ENCODE results near the gene MYO18B. TPM values are rescaled to one million over a fixed set of nuclear protein-coding genes. Genes with fewer than 3 reads are reported as not detected.
"Not testable (repeated sequence)": the region's sequence is repeated elsewhere in the genome, so short reads cannot be mapped to it uniquely, and the experiment has no call there.

The MYO18B gene
- polyA plus RNA-seq, 1 donor (not counting 4 experiments of a cell fraction or from before 2014, with no cell fraction given), result not detected

GRCh38 chr22:25706197-25706596 is 35.8 kb upstream of the MYO18B start:
- Histone ChIP-seq H4K20me1 (ENCODE audit: control insufficient read depth, extremely low read depth, insufficient read depth, low read length) (no peaks in the 10 kb centered on the region), H3K4me2 (ENCODE audit: control insufficient read depth, extremely low read depth, insufficient read depth, low read depth, low read length) (no peak overlapping the region), H3K27ac (ENCODE audit: control insufficient read depth, insufficient read depth, low read length) (no peak overlapping the region), H3K9me3 (ENCODE audit: control insufficient read depth, low read depth, low read length) (no peaks in the 10 kb centered on the region), H2AFZ (ENCODE audit: control insufficient read depth, low read length) (no peak overlapping the region), H3K36me3 (ENCODE audit: control insufficient read depth in 2 of 2, extremely low read depth in 1 of 2, insufficient read depth in 2 of 2, low read length in 2 of 2) (no peaks in the 10 kb centered on the region), H3K4me3 (ENCODE audit: control insufficient read depth in 2 of 3, extremely low read depth in 1 of 3, insufficient read depth in 2 of 3, low read depth in 1 of 3, low read length in 3 of 3) (no peak overlapping the region), H3K9me1 (ENCODE audit: control insufficient read depth, extremely low read depth, insufficient read depth, low read length) (no peaks in the 10 kb centered on the region), H3K79me2 (ENCODE audit: control insufficient read depth, insufficient read depth, low read length) (no peaks in the 10 kb centered on the region), H3K9ac (ENCODE audit: control insufficient read depth, extremely low read depth, insufficient read depth, low read length) (no peak overlapping the region), H3K27me3 (ENCODE audit: control insufficient read depth, extremely low read depth, insufficient read depth, low read length) (no peaks in the 10 kb centered on the region), H3K4me1 (ENCODE audit: control insufficient read depth, extremely low read depth, insufficient read depth, low read length) (peaks cover 8% of the 10 kb centered on the region)
- TF ChIP-seq CTCF (optimal IDR thresholded peaks at IDR 0.05 in 1 of 3, IDR thresholded peaks at IDR 0.05 in 1 of 3, conservative IDR thresholded peaks at IDR 0.05 in 1 of 3; ENCODE audit: extremely low read depth in 1 of 3, insufficient read depth in 2 of 3, low read length in 3 of 3), result no peak
- TF ChIP-seq EZH2 (IDR thresholded peaks at IDR 0.05; ENCODE audit: low read length), result no peak
- no peak for DNase-seq (ENCODE audit: low read depth, low spot score)
- dilution Hi-C loops (cut with MboI; ENCODE audit: extremely low pct_ligation_motif_present, low sequenced_read_pairs), result no loop called here
- FAIRE-seq, result no peak

DNA sequence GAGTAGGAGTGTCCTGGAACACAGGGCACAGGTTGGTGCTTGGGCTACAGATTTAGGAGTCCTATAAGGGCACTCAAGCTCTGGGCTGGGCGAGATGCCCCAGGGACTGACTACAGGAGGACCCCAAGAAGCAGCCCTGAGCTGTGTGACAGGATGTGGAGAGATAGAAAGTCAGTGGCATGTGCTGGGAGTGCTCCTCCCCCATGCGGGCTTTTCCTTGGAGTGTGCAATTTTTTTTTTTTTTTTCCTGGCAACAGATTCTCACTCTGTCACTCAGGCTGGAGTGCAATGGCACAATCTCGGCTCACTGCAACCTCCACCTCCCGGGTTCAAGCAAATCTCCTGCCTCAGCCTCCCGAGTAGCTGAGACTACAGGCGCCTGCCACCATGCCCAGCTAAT is 33.6 kb upstream of the MYO18B start:
- H3K9me1 ChIP-seq (ENCODE audit: control insufficient read depth, extremely low read depth, insufficient read depth, low read length); H3K4me3 ChIP-seq (ENCODE audit: control insufficient read depth in 2 of 3, extremely low read depth in 1 of 3, insufficient read depth in 2 of 3, low read depth in 1 of 3, low read length in 3 of 3); H3K9me3 ChIP-seq (ENCODE audit: control insufficient read depth, low read depth, low read length); H3K27me3 ChIP-seq (ENCODE audit: control insufficient read depth, extremely low read depth, insufficient read depth, low read length); H3K9ac ChIP-seq (ENCODE audit: control insufficient read depth, extremely low read depth, insufficient read depth, low read length); H2AFZ ChIP-seq (ENCODE audit: control insufficient read depth, low read length); H3K79me2 ChIP-seq (ENCODE audit: control insufficient read depth, insufficient read depth, low read length); dilution Hi-C loops (cut with MboI; ENCODE audit: extremely low pct_ligation_motif_present, low sequenced_read_pairs); H4K20me1 ChIP-seq (ENCODE audit: control insufficient read depth, extremely low read depth, insufficient read depth, low read length); DNase-seq (ENCODE audit: low read depth, low spot score); H3K4me2 ChIP-seq (ENCODE audit: control insufficient read depth, extremely low read depth, insufficient read depth, low read depth, low read length); FAIRE-seq; H3K27ac ChIP-seq (ENCODE audit: control insufficient read depth, insufficient read depth, low read length); H3K4me1 ChIP-seq (ENCODE audit: control insufficient read depth, extremely low read depth, insufficient read depth, low read length); H3K36me3 ChIP-seq (ENCODE audit: control insufficient read depth in 2 of 2, extremely low read depth in 1 of 2, insufficient read depth in 2 of 2, low read length in 2 of 2): not testable (repeated sequence)

DNA sequence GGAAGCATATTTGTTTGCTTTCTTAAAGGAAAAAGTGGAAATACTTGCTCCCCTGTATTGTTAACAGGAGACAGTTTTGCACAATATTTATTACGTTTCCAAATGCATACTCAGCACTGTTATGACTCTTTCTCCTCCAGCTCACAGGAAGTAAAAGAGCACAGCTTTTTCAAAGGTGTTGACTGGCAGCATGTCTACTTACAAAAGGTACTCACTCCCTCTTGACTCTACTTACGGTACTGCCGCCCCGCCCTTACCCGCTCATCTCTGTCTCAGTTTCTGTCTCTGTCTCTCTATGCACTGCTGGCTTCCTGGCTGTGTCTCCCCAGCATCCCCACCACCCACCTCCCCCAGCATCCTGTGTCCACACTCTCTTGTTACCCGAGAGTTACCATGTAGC is 32.2 kb upstream of the MYO18B start:
- H2AFZ ChIP-seq (ENCODE audit: control insufficient read depth, low read length), result no peak overlapping the region
- H4K20me1 ChIP-seq (ENCODE audit: control insufficient read depth, extremely low read depth, insufficient read depth, low read length), result no peaks in the 10 kb centered on the region
- H3K9me1 ChIP-seq (ENCODE audit: control insufficient read depth, extremely low read depth, insufficient read depth, low read length), result no peaks in the 10 kb centered on the region
- H3K79me2 ChIP-seq (ENCODE audit: control insufficient read depth, insufficient read depth, low read length), result no peaks in the 10 kb centered on the region
- H3K4me3 ChIP-seq (ENCODE audit: control insufficient read depth in 2 of 3, extremely low read depth in 1 of 3, insufficient read depth in 2 of 3, low read depth in 1 of 3, low read length in 3 of 3), result no peak overlapping the region
- no peak overlapping the region for H3K4me2 ChIP-seq (ENCODE audit: control insufficient read depth, extremely low read depth, insufficient read depth, low read depth, low read length)
- no peak overlapping the region for H3K27ac ChIP-seq (ENCODE audit: control insufficient read depth, insufficient read depth, low read length)
- DNase-seq (ENCODE audit: low read depth, low spot score) (no peak), FAIRE-seq (no peak)
- no peaks in the 10 kb centered on the region for H3K27me3 ChIP-seq (ENCODE audit: control insufficient read depth, extremely low read depth, insufficient read depth, low read length)
- H3K36me3 ChIP-seq (ENCODE audit: control insufficient read depth in 2 of 2, extremely low read depth in 1 of 2, insufficient read depth in 2 of 2, low read length in 2 of 2), result peaks cover 0 to 2% of the 10 kb centered on the region in 2 experiments
- dilution Hi-C loops (cut with MboI; ENCODE audit: extremely low pct_ligation_motif_present, low sequenced_read_pairs), result no loop called here
- TF ChIP-seq EZH2 (IDR thresholded peaks at IDR 0.05; ENCODE audit: low read length) (no peak), CTCF (optimal IDR thresholded peaks at IDR 0.05 in 1 of 3, IDR thresholded peaks at IDR 0.05 in 1 of 3, conservative IDR thresholded peaks at IDR 0.05 in 1 of 3; ENCODE audit: extremely low read depth in 1 of 3, insufficient read depth in 2 of 3, low read length in 3 of 3) (no peak)
- no peak overlapping the region for H3K9ac ChIP-seq (ENCODE audit: control insufficient read depth, extremely low read depth, insufficient read depth, low read length)
- no peaks in the 10 kb centered on the region for H3K4me1 ChIP-seq (ENCODE audit: control insufficient read depth, extremely low read depth, insufficient read depth, low read length)
- no peaks in the 10 kb centered on the region for H3K9me3 ChIP-seq (ENCODE audit: control insufficient read depth, low read depth, low read length)

Data from keratinocyte (primary cell).